NCI-H2029 treated with DMSO at 0.1 percent for 48 hours (cell line): ENCODE data around the gene GDAP2.
"Not testable (repeated sequence)": the region's sequence is repeated elsewhere in the genome, so short reads cannot be mapped to it uniquely, and the experiment has no call there.

Source experiments
- DNase-seq: peaks from one replicate; lab custom pipeline; 2025; lab: John Stamatoyannopoulos, UW

GDAP2 gene

DNA sequence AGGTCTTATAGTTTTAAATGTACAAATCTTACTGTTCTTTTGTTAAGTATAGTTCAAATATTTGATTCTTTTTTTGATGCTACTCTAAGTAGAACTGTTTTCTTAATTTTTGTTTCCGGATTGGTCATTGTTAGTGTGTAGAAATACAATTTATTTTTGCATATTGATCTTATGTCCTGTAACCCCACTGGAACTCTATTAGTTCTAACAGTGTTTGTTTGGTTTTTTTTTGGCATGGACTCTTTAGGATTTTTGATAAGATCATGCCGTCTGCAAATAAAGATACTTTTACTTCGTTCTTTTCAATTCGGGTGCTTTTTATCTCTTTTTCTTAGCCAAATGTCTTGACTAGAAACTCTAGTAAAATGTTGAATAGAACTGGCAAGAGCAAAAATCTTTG is 26.5 kb downstream of the GDAP2 start:
- DNase-seq = no peak

DNA sequence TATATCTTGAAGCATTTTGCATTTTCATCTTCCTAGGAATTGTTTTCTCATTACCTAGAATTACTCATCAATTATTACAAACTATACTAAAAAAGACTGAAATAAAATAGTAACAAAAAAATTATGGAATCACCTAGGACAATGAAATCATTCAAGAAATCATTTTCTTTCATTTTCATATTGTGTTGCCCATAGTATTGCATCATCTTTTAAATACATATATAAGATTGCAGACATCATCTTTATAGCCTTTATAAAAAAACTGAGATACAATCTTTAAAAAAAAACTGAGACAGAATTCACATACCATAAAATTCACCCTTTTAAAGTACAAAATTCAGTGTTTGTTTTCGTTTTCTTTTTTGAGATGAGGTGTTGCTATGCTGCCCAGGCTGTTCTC is 29.6 kb downstream of the GDAP2 start:
- DNase-seq = no peak

DNA sequence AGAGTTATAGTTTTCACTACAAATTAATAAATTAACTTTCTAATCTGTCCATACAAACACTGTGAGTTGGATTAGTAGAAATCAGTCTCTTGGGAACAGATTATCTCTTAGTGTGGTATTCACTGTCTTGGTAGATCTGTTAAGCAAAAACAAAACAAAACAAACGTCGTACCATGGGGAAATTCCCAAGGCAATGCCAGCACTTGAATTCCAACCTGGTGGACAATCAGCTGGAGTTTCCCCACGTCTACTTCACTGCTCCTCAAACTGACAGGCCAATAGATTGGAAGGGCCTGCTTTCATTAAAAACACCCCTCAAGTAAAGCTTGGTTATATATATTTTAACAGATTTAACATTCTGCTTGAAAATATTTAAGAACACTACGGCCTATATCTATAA is 31.9 kb downstream of the GDAP2 start:
- DNase-seq = no peak

DNA sequence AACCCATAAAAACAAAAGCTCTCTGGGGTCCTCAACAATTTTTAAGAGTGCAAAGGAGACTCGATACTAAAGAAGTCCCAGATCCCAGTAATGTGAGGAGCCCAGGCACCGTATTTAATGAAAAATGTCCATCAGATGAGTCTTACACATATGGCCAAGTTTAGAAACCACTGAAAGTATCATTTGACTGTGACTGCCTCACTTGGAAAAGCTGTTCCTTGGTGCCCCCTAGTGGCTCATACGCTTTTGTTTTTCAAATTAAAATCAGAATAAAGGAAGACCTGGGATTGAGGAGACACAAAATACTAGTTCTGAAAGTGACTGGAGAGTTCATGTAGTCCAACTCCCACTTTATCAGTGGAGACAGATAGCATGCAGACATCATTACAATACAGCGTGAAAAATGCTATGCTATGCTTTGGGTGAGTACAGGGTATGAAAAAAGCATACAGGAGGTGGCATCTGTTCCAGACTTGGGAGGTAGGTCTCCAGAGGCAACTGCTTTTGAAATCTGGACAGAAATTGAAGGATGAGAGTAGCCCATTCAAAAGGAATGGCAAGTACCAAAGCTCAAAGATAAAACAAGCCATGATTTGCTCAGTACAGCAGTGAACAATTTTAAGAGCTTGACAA is 33.8 kb downstream of the GDAP2 start:
- DNase-seq = peak; percentile 67

DNA sequence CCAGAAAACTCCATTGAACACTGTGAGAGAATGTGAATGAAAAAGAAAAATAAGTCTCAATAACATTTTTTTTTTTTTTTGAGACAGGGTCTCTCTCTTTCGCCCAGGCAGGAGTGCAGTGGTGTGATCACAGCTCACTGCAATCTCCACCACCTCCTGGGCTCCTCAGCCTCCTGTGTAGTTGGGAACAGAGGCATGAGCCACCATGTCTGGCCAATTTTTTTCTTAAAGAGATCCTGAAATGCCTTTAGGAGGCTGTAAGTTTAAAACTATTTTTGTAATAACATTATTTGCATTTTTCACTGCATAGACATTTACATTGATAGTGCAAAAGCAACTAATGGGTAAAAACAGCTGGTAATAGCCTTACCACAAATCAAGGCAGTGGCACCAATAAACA is 35.3 kb downstream of the GDAP2 start:
- DNase-seq = no peak

DNA sequence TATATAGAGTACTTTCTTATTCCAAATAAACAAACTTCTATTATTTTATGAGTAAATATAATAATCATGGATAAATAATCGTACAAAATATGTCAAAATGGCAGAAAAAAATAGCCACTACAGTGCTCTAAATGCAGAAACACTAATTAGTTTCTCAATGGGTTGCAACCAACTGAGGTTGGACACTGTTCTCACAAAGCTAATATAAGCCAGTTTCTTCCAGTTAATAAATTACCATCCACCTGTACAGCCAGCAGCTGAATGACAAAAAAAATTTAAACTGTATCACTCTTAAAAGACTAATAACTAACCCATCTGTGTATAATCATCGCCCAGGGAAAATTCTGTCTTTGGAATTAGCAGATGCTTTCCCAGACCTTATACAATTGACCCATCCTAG is 36.9 kb downstream of the GDAP2 start:
- DNase-seq = no peak

DNA sequence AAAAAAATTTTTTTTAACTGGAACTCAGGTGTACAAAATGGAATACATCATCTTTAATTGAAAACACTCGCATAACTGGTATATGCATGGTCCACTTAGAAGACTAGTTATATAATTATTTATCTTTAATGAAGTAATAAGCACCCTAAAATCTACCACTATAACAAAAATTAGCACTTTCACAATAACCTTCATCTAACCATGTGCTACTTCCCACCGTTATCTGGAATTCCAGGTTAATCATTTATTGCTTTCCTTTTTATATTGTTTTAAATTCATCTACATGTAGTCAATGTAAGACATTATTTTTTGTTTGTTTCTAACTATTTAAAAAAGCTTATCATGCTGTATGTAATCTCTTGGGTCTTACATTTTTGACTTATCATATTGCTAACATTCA is 39.0 kb downstream of the GDAP2 start:
- no peak for DNase-seq

DNA sequence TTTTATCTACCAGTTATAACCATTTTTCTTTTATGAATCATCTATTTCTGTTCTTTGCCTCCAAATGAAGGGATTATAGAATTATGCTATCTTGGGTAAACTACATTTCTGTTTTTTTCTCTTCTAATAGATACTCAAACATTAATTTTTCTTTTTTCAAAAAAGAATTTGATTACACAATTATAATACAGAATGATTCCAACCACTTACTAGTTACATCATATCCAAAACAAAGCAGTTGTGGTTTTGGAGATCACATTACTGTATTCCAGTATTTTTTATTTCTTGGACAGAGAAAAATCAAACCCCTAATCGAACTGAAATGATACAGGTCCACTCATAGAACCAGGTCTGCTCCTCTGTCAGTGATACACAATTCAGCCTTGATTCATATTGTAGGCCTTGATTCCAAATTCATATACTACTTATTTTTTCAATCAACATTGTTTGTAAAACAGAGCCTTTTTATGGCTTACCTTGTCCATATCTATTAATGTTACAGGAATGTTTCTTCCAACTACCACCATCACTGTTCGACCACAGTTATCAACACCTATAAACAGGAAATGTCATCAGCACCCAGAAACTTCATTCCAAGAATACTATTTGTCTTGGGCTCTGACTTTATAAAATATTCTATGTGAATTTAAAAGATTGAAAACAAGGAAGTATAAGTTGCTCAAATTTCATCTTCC is 43.2 kb downstream of the GDAP2 start:
- DNase-seq = no peak

DNA sequence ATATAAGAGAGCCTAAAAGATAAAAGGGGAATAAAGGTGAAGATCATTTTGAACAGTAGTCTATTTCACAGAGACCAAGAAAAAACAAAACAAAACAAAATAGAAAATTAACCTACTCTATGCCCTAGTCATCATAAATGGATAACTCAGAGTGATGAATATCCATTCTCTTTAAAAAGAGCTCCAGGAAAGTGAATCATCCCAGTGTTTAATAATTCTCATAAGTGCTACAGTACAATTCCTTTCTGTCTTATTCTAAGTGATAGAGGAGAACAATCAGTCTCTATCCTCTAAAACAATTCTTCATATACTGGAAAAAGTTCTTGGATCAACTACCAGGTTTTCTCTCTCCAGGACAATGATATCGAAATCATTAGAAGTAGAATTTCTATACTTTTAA is 45.8 kb downstream of the GDAP2 start:
- DNase-seq = no peak

DNA sequence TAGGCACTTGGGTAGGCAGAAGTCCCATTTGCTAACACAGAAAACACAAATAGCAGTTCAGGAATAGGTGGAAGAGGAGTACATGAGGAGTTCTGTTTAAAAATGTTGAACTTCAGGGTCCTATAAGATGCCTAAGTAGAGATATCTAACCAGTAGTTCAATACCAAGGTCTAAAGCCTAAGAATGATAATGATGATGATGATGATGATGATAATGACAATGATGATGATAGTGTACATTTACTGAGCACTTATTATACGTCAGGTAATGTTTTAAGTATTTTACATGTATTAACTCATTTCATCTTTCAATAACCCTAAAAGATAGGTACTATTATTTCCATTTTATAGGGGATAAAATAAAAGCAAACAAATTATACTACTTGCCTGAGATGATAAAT is 50.1 kb downstream of the GDAP2 start:
- DNase-seq = no peak

DNA sequence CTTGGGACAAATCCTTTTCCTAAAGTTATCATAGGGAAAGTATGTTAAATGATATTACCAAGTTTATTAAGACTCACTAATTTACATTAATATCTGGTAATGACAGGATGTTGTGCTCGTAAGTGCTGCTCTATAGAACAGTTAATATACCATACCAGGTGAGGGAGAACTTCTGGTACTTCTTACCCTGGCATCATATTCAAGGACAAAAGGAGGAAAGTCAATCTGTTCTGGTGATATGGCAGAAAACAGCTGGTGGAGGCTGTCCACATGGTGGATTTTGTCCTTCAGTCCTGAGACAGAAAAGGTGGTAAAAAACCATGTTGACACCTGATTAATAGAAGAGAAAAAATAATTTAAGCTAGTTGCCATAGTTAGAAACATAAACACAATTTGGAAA is 51.6 kb downstream of the GDAP2 start:
- DNase-seq = no peak

DNA sequence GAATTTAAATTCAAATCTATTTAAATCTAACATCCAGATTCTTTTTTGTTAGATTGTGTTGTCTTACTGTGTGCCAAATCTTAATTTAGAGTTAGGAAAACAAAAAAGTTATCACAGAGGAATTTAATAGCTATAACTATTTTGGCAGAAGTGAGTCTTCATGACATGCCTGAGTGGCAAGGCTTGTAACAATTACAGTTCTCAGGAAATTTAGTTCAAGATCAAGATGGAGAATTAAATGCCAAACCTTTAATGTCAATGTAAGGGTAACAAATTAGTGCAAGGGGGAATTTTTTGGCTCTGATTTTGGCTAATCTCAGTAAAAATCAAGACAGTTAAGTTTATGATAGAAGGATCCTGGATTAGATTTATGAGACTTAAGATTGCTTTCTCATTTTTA is 58.4 kb downstream of the GDAP2 start:
- no peak for DNase-seq

DNA sequence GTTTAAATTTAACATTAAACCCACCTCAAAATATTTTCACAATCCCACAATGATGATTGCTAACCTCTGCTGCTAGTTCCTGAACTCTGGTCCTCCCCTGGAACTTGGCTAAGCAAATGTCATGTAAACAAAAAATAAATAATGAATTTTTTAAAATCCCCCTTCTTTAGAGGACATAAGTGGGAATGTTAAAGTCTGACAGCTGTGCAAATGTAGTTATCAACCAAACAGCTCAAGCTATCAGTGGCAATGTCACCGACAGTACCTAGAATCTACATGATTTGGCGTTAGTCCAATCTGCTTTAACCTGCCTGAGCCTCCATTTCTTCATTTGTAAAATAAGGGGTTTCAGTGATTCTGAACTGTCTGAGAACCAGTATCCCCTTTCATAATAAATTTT is 67.7 kb downstream of the GDAP2 start:
- no peak for DNase-seq

DNA sequence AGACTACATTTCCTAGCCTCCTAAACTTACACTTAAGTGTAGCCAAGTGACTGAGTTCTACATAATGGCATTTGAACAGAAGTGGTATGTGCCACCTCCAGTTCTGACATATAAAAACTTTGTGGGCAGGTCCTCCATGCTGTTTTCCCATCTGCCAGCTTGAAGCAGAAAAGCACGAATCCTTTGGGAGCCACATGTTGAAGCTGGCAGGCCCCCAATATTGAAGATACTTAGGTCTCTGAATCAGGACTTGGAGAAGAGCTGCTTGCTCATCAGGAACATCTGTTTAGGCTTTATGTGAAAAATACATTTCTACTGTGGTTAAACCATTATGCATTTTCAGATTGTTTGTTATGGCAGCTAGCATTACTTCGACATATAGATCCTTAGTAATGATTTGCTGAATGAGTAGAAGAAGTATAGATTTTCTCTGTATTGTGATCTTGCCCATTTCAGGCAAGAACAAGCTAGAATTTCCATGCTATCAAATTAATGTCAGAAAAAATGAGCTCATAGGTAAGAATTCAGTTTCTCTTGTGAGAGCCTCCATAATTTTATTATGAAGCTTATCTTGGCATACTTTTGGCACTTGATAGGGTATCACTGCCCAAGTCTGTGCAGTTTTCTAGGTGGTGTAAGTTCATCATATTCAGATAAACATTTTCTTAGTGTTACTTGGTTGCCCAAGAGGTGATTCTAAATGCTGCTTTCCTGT is 68.4 kb downstream of the GDAP2 start:
- DNase-seq = no peak

DNA sequence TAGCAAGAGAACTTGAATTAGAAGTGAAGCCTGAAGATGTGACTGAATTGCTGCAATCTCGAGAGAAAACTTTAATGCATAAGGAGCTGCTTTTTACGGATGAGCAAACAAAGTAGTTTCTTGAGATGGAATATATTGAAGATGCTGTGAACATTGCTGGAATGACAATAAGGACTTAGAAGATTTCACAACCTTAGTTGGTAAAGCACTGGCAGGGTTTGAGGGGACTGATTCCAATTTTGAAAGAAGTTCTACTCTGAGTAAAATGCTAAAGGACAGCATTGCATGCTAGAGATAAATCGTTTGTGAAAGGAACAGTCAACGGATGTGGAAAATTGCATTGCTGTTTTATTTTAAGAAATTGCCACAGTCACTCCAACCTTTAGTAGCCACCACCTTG is 69.5 kb downstream of the GDAP2 start:
- no peak for DNase-seq

DNA sequence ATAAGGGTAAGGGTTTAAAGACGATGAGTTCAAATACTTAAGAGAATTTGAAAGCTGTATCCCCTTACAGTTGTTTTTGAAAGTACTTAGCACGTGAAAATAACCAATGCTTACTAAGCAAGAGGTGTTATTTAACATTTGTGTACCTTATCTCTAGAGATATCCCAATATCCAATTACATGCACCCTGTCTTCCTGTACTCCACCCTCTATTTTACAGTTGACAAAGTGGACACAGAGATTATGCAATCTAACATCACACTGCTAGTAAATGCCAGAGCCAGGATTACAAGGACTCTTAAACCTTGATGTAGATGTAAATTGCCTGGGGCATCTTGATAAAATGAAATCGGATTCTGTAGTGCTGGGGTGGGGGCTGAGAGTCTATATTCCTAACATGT is 72.0 kb downstream of the GDAP2 start:
- peak; percentile 50 for DNase-seq

DNA sequence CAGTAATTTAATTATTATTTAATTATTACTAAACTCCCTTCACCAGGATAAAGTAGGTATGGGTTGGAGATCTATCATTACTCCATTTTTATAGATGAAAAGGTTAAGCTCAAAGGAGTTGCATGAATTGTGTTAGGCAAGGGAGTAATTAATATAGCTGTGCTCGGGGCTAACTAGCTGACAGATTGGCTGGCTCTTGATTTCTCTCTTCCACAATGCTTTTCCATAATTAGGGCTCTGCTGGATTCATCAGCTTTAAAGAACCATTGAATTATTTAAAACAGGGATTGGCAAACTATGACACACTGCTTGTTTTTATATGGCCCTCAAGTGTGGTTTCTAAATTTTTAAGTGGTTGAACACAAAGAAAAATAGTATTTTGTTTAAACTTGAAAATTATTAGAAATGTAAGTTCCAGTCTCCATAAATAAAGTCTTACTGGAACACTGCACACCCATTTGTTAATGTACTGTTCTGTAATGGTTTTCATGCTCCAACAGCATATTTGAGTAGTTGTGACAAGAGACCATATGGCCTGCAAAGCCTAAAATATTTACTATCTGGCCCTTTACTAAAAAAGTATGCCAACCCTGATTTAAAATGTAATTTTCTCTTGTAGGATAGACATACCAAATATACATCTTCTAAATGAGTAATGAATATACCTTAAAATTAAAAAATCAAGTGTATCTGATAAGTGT is 76.4 kb downstream of the GDAP2 start:
- DNase-seq = no peak

DNA sequence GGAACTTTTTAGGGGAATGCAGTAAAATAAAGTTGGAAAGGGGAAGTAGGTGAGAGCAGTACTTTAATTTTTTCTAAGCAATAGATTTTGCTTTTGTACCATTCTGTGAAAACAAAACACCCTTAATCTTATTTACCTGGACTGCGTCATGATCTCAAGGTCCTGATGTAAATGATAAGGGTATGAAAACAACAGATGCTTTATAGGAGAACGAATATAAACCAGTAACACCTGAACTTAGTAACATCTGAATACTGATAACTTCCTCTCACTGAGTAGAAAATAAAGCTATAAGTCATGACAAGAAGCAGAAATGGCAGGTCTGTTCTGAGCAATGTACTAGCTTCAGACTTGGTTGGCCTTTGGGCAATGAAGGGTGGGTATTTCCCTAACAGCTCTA is 77.7 kb downstream of the GDAP2 start:
- DNase-seq = no peak

DNA sequence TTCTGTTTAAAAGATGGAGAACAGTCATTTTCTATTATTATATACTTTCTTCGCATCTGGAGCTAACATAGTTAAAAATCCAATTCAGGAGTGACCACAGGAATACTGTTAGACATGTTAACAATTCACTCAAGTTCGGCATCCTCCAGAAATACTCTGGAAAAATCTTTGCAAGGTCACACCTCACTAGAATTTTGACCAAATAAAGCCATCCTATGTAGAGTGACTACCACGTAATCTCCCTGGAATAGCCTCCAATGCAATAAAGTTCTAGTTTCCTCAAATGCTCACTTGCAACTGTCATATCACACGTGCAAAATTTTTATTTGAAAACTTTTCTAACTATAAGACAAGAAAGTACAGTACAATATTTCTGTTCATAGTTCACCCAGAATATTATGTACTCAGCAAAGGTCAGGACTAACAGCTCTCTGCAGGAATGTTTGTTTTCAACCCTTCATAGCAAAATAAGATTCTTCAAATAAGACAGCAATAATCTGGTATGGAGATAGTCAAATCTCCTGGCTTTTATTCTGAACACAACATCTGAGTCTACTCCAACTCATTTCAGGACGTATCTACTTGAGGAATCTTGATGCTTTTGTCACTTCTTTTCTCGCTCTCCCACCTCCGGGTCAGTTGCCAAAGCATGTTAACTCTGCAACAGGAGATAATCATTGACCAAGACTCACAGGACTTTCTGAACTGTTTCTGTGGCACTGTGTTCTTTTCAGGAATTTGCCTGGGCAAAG is 82.6 kb downstream of the GDAP2 start:
- no peak for DNase-seq

DNA sequence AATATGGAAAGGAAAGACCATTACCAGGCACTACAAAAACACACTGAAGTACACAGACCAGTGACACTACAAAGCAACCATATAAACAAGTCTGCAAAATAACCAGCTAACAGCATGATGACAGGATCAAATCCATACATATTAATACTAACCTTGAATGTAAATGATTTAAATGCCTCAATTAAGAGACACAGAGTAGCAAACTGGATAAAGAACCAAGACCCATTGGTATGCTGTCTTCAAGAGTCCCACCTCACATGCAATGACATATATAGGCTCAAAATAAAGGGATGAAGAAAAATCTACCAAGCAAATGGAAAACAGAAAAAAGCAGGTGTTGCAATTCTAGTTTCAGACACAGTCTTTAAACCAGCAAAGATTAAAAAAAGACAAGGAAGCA is 84.9 kb downstream of the GDAP2 start:
- not testable (repeated sequence) for DNase-seq

DNA sequence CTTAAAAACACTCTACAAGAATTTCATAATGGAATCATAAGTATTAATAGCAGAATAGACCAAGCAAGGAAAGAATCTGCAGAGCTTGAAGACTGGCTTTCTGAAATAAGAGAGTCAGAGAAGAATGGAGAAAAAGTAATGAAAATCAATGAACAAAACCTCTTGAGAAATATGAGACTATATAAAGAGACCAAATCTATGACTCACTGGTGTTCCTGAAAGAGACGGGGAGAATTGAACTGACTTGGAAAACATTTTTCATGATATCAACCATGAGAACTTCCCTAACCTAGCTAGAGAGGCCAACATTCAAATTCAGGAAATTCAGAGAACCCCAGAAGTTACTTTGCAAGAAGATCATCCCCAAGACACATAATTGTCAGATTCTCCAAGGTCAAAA is 85.6 kb downstream of the GDAP2 start:
- no peak for DNase-seq
